Smooth muscle cell of the coronary artery (primary cell): Measurements from ENCODE around the gene PDE9A. TPM values are rescaled to one million over a fixed set of nuclear protein-coding genes. Genes with fewer than 3 reads are reported as not detected.

ENCODE experiments used
- total RNA-seq: library from RNA; depleted of rRNA; stranded (reverse); fragments of >200 nt; gene quantifications from 2 replicates; pipeline ENCODE4 v1.2.3, GENCODE V29; 2014; ENCODE audit warnings: low replicate concordance

Gene PDE9A
- 0.12 and 1.7 TPM in 2 replicates for total RNA-seq

GRCh38 chr21:42653231-42654061 is at the start of gene PDE9A:
Gene PDE9A (plus strand): TSS chr21:42653621. CDS start chr21:42653815, 194 bp downstream.

Other genes with a start within 250 kb of the PDE9A start
- gene UBASH3A, start 249.7 kb upstream of the PDE9A start, total RNA-seq, result not detected in 2 replicates
- gene RSPH1, start 157.4 kb upstream of the PDE9A start, total RNA-seq, result 0.12 TPM in 1 of 2 replicates, not detected in the other
- 1.9 and 6.1 TPM in 2 replicates for gene SLC37A1, start 139.8 kb upstream of the PDE9A start, total RNA-seq
- 9.2 TPM in 2 replicates for gene WDR4, start 225.9 kb downstream of the PDE9A start, total RNA-seq
- 21.8 and 42.8 TPM in 2 replicates for gene NDUFV3, start 239.7 kb downstream of the PDE9A start, total RNA-seq